Activated CD8-positive, alpha-beta memory T cell treated with anti-CD3 and anti-CD28 coated beads, Interleukin-2, amount 50 U/mL, for 24 hours (primary cell): ENCODE measurements around the gene XKRX.

Experiments used
- DNase-seq: peaks from one replicate; pipeline ENCODE4 v3.0.0-alpha.2; 2020; ENCODE audit errors: extremely low read depth

The XKRX gene

GRCh38 chrX:100895365-100896075 lies 33.2 kb downstream of the XKRX start:
- no peak for DNase-seq

GRCh38 chrX:100883654-100884053 lies 45.1 kb downstream of the XKRX start:
- DNase-seq, result no peak

GRCh38 chrX:100880368-100880767 lies 48.3 kb downstream of the XKRX start:
- no peak for DNase-seq

DNA sequence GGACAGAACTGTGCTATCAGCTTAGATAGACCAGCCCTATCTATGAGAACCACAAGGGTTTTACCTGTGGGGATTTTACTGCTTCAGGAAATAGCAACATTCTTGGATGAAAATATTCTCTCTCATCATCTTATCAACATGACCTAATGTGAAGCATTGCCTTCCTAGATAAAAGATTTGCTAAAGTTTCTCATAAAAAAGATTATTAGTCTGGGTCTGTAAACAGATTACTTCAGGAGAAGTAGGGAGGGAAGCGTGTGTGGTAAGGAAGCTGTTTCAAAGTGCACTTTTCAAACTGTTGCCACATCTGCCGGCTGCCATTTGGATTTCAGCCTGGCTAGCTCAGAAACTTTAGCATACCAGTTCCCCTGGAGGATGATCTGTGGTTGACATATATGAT lies 54.4 kb downstream of the XKRX start, which contains the start of gene NOX1:
TSS of gene NOX1 (minus strand) at position 35 of the 400 bp plus-strand sequence. CDS start 220 bp downstream, outside the sequence.
- DNase-seq, result no peak

DNA sequence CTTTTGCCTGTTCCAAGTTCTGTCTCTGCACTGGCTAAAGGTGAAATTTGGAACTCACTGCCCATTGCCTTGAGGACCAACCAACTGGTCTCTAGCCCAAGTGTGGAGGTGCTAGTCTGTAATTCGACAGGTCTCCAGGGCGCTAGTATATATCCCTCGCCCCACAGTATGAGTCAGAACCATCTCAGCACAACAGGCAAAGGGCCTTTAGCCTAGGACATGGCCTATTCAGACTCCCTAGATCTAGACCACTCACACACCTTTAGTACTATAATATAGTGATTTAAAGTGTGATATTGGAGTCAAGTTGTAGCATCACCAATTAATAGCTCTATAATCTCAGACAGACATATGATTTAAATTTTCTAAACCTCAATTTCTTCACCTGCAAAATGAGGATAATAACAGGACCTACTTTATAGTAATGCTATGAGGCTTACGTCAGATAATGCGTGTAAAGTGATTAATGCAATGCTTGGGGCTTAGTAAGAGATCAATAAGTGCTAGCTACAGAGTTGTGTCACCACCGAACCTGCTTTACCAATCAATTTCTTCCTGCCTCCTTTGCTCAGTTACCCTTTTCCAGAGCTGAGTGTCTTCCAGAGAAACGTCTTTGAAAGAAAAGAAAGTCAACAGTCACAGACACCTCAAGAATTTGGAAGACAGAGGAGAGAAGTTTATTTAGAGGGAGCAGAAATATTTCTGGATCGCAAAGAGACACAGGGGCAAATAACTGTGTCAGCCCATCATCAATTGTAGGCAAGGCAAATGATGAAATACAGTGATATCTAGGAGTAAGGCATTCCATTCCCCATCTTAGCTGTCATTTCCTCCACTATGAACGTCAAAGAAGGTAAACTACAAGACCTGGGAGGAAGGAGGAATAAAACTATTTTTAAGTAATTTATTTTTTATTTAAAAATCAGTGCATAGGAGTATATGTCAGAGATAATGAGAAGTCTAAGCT lies 56.8 kb downstream of the XKRX start:
- DNase-seq, result no peak

DNA sequence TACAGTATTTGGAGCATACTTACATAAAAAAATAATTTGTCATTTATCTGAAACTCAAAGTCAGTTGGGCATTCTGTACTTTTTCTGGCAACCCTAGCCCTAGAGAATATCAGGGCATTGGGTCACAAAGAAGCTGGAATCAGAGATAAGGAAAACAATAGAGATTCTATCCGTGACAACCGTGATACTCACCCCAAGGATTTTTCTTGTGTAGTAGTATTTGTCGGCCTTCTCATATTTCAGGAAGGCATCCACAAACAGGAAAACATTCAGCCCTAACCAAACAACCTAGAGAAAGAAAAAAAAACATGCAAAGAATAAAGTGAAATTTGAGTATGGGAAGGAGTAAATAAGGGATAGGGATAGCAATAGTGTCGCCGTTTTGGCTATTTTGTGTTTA lies 58.2 kb downstream of the XKRX start:
- no peak for DNase-seq

DNA sequence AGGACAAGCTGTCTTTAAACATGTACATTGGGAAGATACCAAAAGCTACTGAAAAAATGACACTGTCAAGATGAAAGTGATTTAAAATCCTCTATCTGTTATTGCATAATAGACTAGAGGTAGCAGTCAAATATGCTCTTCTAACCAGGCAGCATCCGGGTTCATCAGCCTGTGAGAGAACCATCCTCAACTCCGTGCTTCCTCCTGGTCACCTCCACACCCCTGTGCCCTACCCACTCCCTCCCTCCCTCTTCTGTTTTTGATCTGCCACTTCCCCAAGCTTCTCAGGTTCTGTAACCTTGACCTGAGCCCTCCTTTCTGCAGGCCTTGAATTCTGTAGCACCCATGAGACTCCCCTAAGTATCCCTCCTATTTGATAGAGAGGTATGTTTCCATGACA lies 60.4 kb downstream of the XKRX start:
- DNase-seq, result no peak

GRCh38 chrX:100864657-100865391 lies 63.9 kb downstream of the XKRX start:
- no peak for DNase-seq
